Measurements from ENCODE around the gene RAB3C. TPM values are rescaled to one million over a fixed set of nuclear protein-coding genes. Genes with fewer than 3 reads are reported as not detected.

RAB3C gene
- total and polyA plus RNA-seq, 2 donors (not counting 1 experiment from before 2014, with no cell fraction given): not detected

GRCh38 chr5:58786711-58787303 lies 203.9 kb downstream of the RAB3C start:
- Histone ChIP-seq H4K20me1 (ENCODE audit: control insufficient read depth, extremely low read depth, insufficient read depth, low read length) (no peaks in the 10 kb centered on the region), H3K79me2 (ENCODE audit: control insufficient read depth, insufficient read depth, low read length) (no peaks in the 10 kb centered on the region), H3K27me3 (ENCODE audit: control insufficient read depth, insufficient read depth, low read length) (no peaks in the 10 kb centered on the region), H3K4me2 (ENCODE audit: extremely low read depth, insufficient read depth, low read length) (no peak overlapping the region), H3K27ac (ENCODE audit: insufficient read depth, low read length) (no peak overlapping the region), H3K36me3 (ENCODE audit: control insufficient read depth, insufficient read depth, low read length) (no peaks in the 10 kb centered on the region), H2AFZ (ENCODE audit: low read length) (no peak overlapping the region), H3K4me3 (replicated peaks in 1 of 4; ENCODE audit: control extremely low read depth in 1 of 4, insufficient read depth in 1 of 4, low read depth in 3 of 4, low read length in 4 of 4) (no peak overlapping the region), H3K9me3 (ENCODE audit: control insufficient read depth, insufficient read depth, low read depth, low read length) (no peaks in the 10 kb centered on the region), H3K4me1 (ENCODE audit: control insufficient read depth, extremely low read depth, insufficient read depth, low read length) (no peaks in the 10 kb centered on the region), H3K9ac (ENCODE audit: insufficient read depth, low read length) (no peak overlapping the region)
- no peak for DNase-seq (ENCODE audit: low read depth in 2 of 2)
- no peak for TF ChIP-seq CTCF (conservative IDR thresholded peaks at IDR 0.05 in 1 of 2, IDR thresholded peaks at IDR 0.05 in 1 of 2; ENCODE audit: low read depth in 1 of 2, low read length in 2 of 2)
- TF ChIP-seq EZH2 (IDR thresholded peaks at IDR 0.05; ENCODE audit: low read length, missing control alignments): no peak

DNA sequence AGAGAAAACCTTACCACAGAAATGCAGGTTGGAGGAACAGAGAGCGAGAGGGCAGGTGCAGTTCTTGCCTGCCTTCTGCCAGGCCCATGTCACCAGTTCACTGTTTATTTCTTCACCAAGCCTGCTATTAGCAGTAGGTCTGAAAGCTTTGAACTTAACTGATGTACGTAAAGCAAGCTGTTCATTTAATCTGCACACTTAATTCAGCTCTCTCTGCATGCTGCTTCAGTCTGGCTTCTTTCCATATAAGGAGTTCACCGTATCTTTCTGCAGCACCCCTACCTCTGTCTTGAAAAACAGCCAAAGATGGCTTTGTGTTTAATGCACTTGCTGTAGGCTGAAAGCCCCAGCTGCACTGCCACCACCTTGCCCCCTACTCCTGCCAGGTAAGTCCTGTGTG lies 205.1 kb downstream of the RAB3C start:
- Histone ChIP-seq H3K36me3 (ENCODE audit: control insufficient read depth, insufficient read depth, low read length) (no peaks in the 10 kb centered on the region), H2AFZ (ENCODE audit: low read length) (no peak overlapping the region), H4K20me1 (ENCODE audit: control insufficient read depth, extremely low read depth, insufficient read depth, low read length) (no peaks in the 10 kb centered on the region), H3K79me2 (ENCODE audit: control insufficient read depth, insufficient read depth, low read length) (no peaks in the 10 kb centered on the region), H3K9me3 (ENCODE audit: control insufficient read depth, insufficient read depth, low read depth, low read length) (no peaks in the 10 kb centered on the region), H3K4me2 (ENCODE audit: extremely low read depth, insufficient read depth, low read length) (no peak overlapping the region), H3K9ac (ENCODE audit: insufficient read depth, low read length) (no peak overlapping the region), H3K4me3 (replicated peaks in 1 of 4; ENCODE audit: control extremely low read depth in 1 of 4, insufficient read depth in 1 of 4, low read depth in 3 of 4, low read length in 4 of 4) (no peak overlapping the region), H3K27ac (ENCODE audit: insufficient read depth, low read length) (no peak overlapping the region), H3K27me3 (ENCODE audit: control insufficient read depth, insufficient read depth, low read length) (no peaks in the 10 kb centered on the region), H3K4me1 (ENCODE audit: control insufficient read depth, extremely low read depth, insufficient read depth, low read length) (no peaks in the 10 kb centered on the region)
- DNase-seq (ENCODE audit: low read depth in 2 of 2): no peak
- TF ChIP-seq EZH2 (IDR thresholded peaks at IDR 0.05; ENCODE audit: low read length, missing control alignments) (no peak), CTCF (conservative IDR thresholded peaks at IDR 0.05 in 1 of 2, IDR thresholded peaks at IDR 0.05 in 1 of 2; ENCODE audit: low read depth in 1 of 2, low read length in 2 of 2) (no peak)

- Histone ChIP-seq H3K27me3 (ENCODE audit: control insufficient read depth, insufficient read depth, low read length) (no peaks in the 10 kb centered on the region), H3K4me2 (ENCODE audit: extremely low read depth, insufficient read depth, low read length) (no peak overlapping the region), H2AFZ (ENCODE audit: low read length) (no peak overlapping the region), H4K20me1 (ENCODE audit: control insufficient read depth, extremely low read depth, insufficient read depth, low read length) (no peaks in the 10 kb centered on the region), H3K9me3 (ENCODE audit: control insufficient read depth, insufficient read depth, low read depth, low read length) (no peaks in the 10 kb centered on the region), H3K4me3 (replicated peaks in 1 of 4; ENCODE audit: control extremely low read depth in 1 of 4, insufficient read depth in 1 of 4, low read depth in 3 of 4, low read length in 4 of 4) (no peak overlapping the region), H3K36me3 (ENCODE audit: control insufficient read depth, insufficient read depth, low read length) (no peaks in the 10 kb centered on the region), H3K79me2 (ENCODE audit: control insufficient read depth, insufficient read depth, low read length) (no peaks in the 10 kb centered on the region), H3K27ac (ENCODE audit: insufficient read depth, low read length) (no peak overlapping the region), H3K4me1 (ENCODE audit: control insufficient read depth, extremely low read depth, insufficient read depth, low read length) (no peaks in the 10 kb centered on the region), H3K9ac (ENCODE audit: insufficient read depth, low read length) (no peak overlapping the region)
- DNase-seq (ENCODE audit: low read depth in 2 of 2): no peak
- TF ChIP-seq CTCF (conservative IDR thresholded peaks at IDR 0.05 in 1 of 2, IDR thresholded peaks at IDR 0.05 in 1 of 2; ENCODE audit: low read depth in 1 of 2, low read length in 2 of 2) (no peak), EZH2 (IDR thresholded peaks at IDR 0.05; ENCODE audit: low read length, missing control alignments) (no peak)
Measured at GRCh38 chr5:58793888-58794657, 211.2 kb downstream of the RAB3C start.
